Measurements from ENCODE around the gene TPCN2. TPM values are rescaled to one million over a fixed set of nuclear protein-coding genes. Genes with fewer than 3 reads are reported as not detected.

Gene TPCN2
- total RNA-seq, 3 donors from 2014 or later, result 19.5 to 37.4 (median 20.7) TPM

- H3K4me3 ChIP-seq, result no peak overlapping the region
- H3K36me3 ChIP-seq (ENCODE audit: low read depth), result no peaks in the 10 kb centered on the region
- no peak for TF ChIP-seq CTCF (IDR thresholded peaks at IDR 0.05)
- no peaks in the 10 kb centered on the region for H3K4me1 ChIP-seq (ENCODE audit: low read depth)
- DNase-seq (peak in 1 of 3 donors; percentile 27), ATAC-seq (no peak)
- intact Hi-C loops (cut with DNase I, micrococcal nuclease), result loop anchor here (5.0 to 10.0 kb wide), 2 partner anchors 539 to 542 kb away; partner anchors contain the start of gene CCND1 (in 2 of the 2)
- no peaks in the 10 kb centered on the region for H3K9me3 ChIP-seq
These were observed 54.2 kb downstream of the TPCN2 start for GRCh38 chr11:69102732-69103615.

- intact Hi-C loops (cut with DNase I, micrococcal nuclease), result loop anchor here (5.0 to 10.0 kb wide), 2 partner anchors 538 to 540 kb away; partner anchors contain the start of gene CCND1 (in 2 of the 2)
- ATAC-seq, result no peak
These were observed 55.6 kb downstream of the TPCN2 start for GRCh38 chr11:69104212-69104855.

GRCh38 chr11:69104856-69105395, 56.2 kb downstream of the TPCN2 start:
- ATAC-seq, result no peak
- no peaks in the 10 kb centered on the region for H3K36me3 ChIP-seq (ENCODE audit: low read depth)
- intact Hi-C loops (cut with DNase I, micrococcal nuclease), result loop anchor here (5.0 to 10.0 kb wide), 2 partner anchors 537 to 540 kb away; partner anchors contain the start of gene CCND1 (in 2 of the 2)
- no peaks in the 10 kb centered on the region for H3K4me1 ChIP-seq (ENCODE audit: low read depth)
- peak in 1 of 3 donors; percentile 38 for DNase-seq
- no peaks in the 10 kb centered on the region for H3K9me3 ChIP-seq
- no peak for TF ChIP-seq CTCF (IDR thresholded peaks at IDR 0.05)
- no peak overlapping the region for H3K4me3 ChIP-seq

More at GRCh38 chr11:69104212-69104855, 55.6 kb downstream of the TPCN2 start:
- no peaks in the 10 kb centered on the region for H3K36me3 ChIP-seq (ENCODE audit: low read depth)
- no peaks in the 10 kb centered on the region for H3K4me1 ChIP-seq (ENCODE audit: low read depth)
- no peak overlapping the region for H3K4me3 ChIP-seq
- TF ChIP-seq CTCF (IDR thresholded peaks at IDR 0.05), result no peak
- H3K9me3 ChIP-seq, result no peaks in the 10 kb centered on the region
- DNase-seq, result peak in 1 of 3 donors; percentile 14

- DNase-seq, result peak in 1 of 3 donors; percentile 33
- no peak for ATAC-seq
- no peaks in the 10 kb centered on the region for H3K9me3 ChIP-seq
- no peak overlapping the region for H3K4me3 ChIP-seq
- H3K4me1 ChIP-seq (ENCODE audit: low read depth), result no peaks in the 10 kb centered on the region
- no peak for TF ChIP-seq CTCF (IDR thresholded peaks at IDR 0.05)
- H3K36me3 ChIP-seq (ENCODE audit: low read depth), result no peaks in the 10 kb centered on the region
- intact Hi-C loops (cut with DNase I, micrococcal nuclease), result loop anchor here in 1 of 2 donors (10.0 kb wide), 1 partner anchor 539 kb away; the partner anchor contains the start of gene CCND1
These were observed 56.8 kb downstream of the TPCN2 start for GRCh38 chr11:69105461-69106030.

Measured in mucosa of descending colon (tissue), 3 donors.